ENCODE measurements around the gene KCND1.

KCND1 gene

GRCh38 chrX:48917139-48918001 is 54.3 kb downstream of the KCND1 start:
- DNase-seq (ENCODE audit: extremely low spot score, insufficient read length, low read depth) (peak; percentile 54), FAIRE-seq (peak; percentile 100)

- FAIRE-seq: no peak
- DNase-seq (ENCODE audit: extremely low spot score, insufficient read length, low read depth): no peak
Observed at GRCh38 chrX:48914593-48915493, 56.8 kb downstream of the KCND1 start.

GRCh38 chrX:48913605-48914366 is 57.9 kb downstream of the KCND1 start:
- FAIRE-seq: no peak
- no peak for DNase-seq (ENCODE audit: extremely low spot score, insufficient read length, low read depth)

- FAIRE-seq (peak; percentile 91), DNase-seq (ENCODE audit: extremely low spot score, insufficient read length, low read depth) (no peak)
Observed at GRCh38 chrX:48911412-48912182, 60.0 kb downstream of the KCND1 start, which contains the start of gene SLC35A2. Gene SLC35A2, minus strand, starts transcription at chrX:48911646. Its CDS starts 10 bp downstream, at chrX:48911636.

Measured in GM18507 (cell line).